Effector CD8-positive, alpha-beta T cell (primary cell): Measurements from ENCODE around the gene EIF3A.

Experiments
- DNase-seq: peaks from one replicate; lab custom pipeline; 2025; lab: John Stamatoyannopoulos, UW

EIF3A gene

DNA sequence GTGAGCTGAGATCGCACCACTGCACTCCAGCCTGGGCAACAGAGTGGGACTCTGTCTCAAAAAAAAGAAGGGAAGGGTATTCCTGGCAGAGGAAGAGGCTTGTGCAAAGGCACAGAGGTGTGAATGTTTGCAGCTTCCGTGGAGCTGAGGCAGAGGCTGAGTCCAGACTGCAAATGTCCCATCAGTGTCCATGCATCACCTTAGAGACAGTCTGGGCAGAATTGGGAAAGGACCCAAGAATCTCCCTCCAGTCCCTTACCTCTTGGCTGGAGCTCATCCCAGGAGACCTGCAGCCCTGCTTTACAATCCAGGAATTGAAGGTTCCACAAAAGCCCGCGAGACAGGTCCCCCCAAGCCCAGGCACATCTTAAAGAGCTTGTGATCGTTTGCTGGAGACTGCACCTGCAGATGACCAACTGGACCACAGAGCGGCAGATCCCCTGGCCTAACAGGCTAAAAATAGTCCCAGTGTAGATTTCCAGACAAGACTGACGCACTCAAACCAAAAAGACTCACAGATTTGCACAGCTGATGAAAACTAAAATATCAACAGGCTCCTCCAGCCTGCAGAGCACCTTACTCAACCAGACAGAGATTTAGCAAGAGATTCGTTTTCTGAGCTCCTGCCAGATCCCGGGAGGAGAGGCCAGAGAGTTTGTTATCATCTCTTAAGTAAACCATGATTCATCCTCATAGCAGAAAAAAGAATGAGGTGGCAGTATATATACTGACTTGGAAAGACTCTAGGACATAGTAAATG lies 74.0 kb downstream of the EIF3A start:
- DNase-seq = no peak

DNA sequence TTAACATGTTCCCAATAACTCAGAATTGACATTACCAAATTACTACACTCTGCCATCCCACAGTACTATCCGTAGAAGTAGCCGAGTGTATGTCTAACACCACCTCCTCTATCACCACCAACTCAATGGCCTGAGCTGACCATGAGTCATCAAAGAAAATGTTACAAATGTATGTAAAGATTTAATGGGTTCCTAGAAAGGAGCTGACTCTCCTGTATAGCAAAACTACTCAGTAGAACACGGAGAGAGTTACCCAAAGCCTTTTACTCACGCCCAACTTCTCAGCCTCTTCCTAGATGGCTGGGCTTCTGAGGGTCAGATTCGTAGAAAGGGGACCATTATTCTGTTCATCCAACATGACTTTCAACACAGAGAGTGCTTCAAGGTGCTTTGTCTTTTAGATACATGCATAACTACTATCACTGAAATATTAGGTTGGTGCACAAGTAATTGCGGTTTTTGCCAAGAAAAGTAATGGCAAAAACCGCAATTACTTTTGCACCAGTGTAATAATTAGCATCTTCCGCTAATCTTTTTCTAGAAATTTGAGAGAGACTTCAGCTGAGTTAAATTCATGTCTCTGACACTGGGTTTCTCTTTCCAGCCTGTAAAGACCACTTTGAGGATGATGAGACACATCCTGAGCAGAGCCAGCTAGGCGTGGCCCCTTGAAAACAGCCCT lies 75.1 kb downstream of the EIF3A start:
- DNase-seq = no peak

DNA sequence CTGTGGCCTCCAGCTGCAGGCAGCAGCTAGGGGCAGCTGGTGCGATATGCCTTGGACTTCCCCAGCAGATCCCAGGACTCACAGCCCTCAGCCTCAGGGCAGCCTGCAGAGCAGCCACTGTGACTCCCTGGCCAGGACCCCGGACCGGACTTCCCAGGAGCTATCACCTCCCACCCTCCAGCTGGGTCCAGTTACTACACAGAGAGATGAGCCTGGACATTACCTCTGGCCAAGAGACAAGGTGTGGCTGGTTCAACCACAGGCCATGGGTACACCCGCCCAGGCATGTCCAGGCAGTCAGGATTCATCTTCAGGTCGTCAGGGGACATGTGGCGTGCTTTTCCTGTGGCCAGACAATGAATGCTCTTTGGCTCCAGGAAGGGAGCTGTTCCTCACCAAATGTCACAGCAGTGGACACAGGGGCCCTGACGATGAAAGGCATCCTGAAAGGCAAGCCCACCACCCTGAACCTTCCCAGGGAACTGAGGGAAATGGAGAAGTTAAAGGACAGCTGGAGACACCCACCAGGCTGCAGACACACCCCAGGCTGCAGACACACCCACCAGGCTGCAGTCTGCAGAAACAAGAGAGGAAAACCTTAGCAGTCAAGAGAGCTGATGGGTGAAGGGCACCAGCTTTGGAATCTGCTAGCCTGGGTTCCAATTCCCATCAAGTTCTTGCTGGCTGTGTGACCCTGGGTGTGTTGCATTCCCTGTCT lies 76.9 kb downstream of the EIF3A start:
- no peak for DNase-seq

DNA sequence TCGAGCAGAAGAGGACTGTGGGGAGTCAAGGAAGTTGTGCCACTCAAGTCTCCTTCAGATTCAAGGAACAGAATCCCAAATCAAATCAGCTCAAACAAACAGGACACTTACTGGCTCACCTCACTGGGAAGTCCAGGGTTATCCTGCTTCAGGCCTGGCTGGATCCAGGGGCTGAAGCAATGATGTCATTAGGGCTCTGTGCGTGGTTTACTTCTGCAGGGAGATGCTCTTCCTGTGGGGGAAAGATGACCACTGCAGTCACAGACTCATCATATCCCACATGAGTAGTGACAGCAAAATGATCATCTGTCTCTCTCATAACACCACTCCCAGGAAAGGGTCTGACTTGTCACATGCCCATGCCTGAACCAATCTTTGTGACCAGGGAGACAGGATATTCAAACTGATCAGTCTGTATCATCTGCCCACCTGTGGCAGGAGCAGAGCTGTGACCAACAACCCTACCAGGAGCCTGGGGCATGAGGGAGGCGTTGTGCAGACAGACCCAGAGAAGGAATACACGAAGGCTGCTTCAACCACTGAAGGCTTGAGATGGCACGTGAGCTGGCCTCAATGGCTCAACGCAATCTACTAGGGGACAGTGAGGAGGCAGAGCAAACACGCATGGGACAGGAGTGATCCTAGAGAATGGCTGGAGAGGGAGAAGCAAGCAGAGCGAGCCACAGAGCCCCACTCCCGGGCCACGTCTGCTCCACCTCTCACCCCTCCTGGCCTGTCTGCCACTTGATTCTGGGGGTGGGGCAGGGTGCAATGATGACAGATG lies 78.7 kb downstream of the EIF3A start:
- no peak for DNase-seq

DNA sequence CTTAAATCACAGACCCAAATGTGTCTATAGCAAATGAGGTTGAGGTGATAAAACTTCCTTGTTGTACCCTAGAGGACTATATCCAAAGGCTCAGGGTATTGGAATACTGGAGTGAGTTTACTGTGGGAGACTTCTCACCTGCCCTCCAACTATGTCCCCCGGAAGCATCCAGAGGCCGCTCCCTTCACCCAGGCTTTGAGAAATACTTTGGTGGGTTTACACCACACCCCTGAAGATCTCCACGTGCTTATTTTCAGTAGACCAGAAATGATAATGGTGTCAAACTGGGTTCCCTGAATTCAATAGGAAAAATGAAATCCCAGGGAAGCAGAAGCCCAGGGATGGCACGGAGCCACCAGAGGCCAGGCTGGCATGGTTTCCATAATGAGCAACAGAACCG lies 82.4 kb downstream of the EIF3A start:
- no peak for DNase-seq

DNA sequence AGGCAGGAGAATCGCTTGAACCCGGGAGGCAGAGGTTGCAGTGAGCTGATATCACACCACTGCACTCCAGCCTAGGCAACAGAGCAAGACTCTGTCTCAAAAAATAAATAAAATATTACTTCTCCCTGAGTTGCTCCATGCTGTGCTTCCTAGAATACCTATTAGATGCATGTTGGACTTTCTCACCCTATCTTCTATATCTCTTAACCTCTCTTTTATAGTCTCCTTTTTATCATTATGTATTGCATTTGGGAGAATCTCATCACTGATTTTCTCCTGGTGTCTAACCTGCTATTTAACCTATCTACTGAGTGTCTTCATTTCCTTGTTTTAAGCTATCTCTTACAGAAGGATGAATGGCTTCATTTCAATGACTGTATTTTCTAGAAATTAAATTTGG lies 83.2 kb downstream of the EIF3A start:
- no peak for DNase-seq

DNA sequence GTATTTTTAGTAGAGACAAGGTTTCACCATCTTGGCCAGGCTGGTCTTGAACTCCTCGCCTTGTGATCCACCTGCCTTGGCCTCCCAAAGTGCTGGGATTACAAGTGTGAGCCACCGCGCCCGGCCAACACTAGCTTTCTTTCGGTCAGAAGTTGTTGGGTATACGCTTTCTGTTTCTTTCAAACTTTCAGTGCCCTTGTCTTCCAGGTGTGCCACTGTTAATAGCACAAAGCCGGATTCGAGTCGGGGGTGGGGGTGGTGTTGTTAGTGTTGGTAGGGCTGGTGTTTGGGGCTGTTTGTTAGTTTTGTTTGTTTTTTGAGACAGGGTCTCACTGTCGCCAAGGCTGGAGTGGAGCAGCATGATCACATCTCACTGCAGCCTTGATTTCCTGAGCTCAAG lies 84.9 kb downstream of the EIF3A start:
- no peak for DNase-seq

DNA sequence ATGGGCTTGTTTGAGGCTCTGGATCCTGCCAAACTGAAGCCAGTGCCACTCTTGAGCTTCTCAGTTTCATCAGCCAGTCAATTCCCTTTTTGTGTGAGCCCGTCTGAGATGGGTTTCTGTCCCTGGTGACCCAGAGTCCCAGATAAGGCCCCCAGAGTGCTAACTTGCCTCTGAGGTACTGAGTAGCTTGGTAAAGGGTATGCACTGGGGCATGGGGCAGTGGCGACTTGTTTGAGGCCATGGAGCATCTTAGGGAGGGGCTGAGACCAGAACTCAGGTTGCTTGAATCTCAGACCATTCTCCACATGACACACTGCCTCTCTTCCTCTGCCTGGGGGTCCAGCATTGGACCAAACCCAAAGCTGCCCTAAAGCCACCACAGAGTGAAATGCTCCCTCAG lies 86.3 kb downstream of the EIF3A start:
- DNase-seq = no peak

DNA sequence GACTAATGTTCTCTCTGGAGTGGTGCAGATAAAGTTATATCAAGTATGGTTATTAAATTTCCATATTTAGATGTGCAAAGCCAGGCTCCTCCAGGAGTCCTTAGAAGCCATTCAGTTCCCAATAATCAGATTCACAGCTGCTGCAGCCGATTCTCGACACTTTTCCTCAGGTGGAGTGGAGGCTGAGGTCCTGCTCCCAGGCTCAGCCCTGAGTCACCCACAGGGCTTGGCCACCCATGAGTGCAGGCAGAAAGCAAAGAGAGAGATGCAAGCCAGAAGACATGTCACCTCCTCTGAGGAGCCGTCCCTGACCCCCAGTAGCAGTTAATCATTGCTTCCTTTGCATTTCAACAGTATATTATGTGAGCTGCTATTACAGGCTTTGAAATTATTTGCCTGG lies 87.4 kb downstream of the EIF3A start:
- DNase-seq = no peak

DNA sequence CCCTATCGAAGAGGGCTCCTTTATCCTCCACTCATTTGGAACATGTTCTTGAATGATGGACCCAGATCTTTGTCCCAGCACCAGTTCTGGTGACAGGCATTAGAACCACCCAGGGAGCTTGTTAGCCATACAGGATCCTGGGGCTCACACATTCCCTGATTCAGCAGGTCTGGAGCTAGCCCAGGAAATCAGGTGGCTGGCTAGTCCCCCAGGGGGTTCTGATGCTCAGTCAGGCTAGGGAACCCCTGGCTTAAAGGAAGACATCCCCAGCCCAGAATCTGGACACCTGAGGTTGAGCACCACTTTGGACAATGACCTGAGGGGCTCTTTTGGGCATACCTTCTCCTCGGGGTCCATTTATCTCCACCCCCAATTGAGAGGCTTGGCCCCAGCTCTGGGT lies 88.1 kb downstream of the EIF3A start:
- DNase-seq = no peak

DNA sequence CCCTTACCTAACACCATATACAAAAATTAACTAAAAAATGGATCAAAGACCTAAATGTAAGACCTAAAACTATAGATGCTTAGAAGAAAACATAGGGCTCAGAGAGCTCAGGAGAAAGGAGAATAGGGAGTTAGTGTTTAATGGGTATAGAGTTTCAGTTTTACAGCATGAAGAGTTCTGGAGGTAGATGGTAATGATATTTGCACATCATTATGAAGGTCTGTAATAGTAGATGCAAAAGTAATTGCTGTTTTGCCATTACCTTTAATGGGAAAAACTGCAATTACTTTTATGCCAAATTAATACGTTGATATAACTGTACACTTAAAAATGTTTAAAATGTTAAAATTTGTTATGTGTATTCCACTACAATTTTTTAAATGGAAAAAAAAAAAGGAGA lies 90.3 kb downstream of the EIF3A start:
- no peak for DNase-seq

DNA sequence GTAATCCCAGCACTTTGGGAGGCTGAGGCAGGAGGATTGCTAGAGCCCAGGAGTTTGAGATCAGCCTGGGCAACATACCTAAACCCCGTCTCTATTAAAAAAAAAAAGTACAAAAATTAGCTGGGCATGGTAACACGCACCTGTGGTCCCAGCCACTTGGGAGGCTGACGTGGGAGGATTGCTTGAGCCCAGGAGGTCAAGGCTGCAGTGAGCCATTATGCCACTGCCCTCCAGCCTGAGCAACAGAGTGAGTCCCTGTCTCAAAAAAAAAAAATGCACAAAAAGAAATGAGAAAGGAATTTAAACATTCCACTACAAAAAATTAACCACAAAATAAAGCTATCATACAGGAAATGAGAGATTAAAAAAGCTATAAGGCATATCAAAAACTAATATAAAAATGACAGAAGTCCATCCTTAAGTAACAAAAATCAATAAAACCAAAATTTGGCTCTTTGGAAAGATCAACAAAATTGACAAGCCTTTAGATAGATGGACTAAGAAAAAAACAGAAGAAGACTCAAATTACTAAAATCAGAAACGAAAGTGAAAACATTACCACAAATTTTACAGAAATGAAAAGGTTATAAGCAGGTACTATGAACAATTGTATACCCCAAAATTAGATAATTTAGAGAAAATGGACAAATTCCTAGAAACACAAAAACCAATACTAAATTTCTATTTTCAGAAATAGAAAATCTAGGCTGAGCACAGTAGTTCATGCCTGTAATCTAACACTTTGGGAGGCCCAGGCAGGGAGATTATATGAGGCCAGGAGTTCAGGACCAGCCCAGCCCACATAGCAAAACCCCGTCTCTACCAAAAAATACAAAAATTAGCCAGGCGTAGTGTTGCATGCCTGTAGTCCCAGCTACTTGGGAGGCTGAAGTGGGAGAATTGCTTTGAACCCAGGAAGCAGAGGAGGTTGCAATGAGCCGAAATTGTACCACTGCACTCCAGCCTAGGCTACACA lies 93.5 kb downstream of the EIF3A start:
- DNase-seq = no peak

DNA sequence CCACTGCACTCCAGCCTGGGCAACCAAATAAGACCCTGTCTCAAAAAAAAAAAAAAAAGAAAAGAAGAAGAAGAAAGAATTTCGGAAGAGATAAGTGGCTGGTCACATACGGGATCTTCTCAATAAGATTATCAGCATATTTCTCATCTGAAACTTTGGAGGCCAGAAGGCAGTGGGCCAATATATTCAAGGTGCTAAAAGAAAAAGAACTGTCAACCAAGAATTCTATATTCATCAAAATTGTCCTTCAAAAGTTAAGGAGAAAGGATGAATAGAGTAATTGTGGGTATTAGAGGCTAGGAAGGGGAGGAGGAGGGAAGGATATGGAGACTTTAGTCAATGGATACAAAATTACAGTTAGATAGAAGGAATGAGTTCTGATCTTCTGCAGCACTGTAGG lies 95.0 kb downstream of the EIF3A start:
- DNase-seq = no peak
